ENCODE results near the gene NUDT11.
"Not testable (repeated sequence)": the region's sequence is repeated elsewhere in the genome, so short reads cannot be mapped to it uniquely, and the experiment has no call there.

GRCh38 chrX:51482411-51482810 is 14.0 kb downstream of the NUDT11 start:
- TF ChIP-seq, protein P1, sequence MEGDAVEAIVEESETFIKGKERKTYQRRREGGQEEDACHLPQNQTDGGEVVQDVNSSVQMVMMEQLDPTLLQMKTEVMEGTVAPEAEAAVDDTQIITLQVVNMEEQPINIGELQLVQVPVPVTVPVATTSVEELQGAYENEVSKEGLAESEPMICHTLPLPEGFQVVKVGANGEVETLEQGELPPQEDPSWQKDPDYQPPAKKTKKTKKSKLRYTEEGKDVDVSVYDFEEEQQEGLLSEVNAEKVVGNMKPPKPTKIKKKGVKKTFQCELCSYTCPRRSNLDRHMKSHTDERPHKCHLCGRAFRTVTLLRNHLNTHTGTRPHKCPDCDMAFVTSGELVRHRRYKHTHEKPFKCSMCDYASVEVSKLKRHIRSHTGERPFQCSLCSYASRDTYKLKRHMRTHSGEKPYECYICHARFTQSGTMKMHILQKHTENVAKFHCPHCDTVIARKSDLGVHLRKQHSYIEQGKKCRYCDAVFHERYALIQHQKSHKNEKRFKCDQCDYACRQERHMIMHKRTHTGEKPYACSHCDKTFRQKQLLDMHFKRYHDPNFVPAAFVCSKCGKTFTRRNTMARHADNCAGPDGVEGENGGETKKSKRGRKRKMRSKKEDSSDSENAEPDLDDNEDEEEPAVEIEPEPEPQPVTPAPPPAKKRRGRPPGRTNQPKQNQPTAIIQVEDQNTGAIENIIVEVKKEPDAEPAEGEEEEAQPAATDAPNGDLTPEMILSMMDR (IDR thresholded peaks at IDR 0.05; ENCODE audit: low read length), result not testable (repeated sequence)
- TF ChIP-seq EZH2 (IDR thresholded peaks at IDR 0.05; ENCODE audit: borderline replicate concordance, low read length), result not testable (repeated sequence)

Data from OCI-LY1 (cell line).